Fibroblast of gingiva (primary cell): Measurements from ENCODE around the gene OPCML.

ENCODE experiments used
- DNase-seq: peaks from one replicate; pipeline ENCODE4 v3.0.0-alpha.2; 2011; ENCODE audit warnings: low read depth

Gene OPCML

GRCh38 chr11:133133606-133134005 lies 398.7 kb downstream of the OPCML start:
- DNase-seq, result no peak

DNA sequence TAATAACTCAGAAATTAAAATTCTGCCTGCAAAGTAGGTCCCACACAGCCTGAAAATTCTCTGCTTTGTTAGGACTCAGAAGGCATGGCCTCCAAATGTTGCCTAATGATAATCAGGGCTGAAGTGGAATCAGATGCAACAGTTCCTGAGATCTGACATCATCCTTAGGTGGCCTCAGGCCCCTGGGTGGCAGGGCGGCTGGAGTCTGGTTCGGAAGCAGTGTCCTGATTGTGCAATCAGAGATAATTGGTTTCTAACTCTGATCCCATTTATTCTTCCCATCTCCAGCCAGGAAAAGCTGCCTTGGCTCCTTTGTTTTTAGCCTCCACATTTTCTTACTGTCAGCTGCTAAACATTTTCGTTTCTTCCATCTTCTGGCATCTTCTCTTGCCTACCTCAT lies 399.3 kb downstream of the OPCML start:
- DNase-seq, result no peak

DNA sequence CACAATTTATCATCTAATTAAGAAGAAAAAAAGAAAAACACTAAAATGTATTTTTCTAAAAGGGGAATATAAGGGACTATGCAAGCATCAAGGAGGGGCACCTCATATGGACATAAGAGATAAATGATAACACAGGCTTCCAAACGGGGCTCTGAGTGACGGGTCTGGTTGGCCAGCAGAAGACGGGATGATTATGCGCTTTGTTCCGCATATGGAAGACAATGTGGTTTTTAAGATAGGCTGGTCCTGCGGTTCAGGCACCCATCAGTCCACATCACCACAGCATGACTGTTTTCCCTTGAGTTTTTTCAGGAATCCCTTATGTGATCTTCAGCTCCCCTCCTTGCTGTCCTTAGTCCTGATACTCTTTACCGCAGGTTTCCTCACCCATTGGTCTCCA lies 404.6 kb downstream of the OPCML start:
- DNase-seq, result no peak

- DNase-seq, result no peak
Observed at GRCh38 chr11:133123796-133124195, 408.5 kb downstream of the OPCML start.

DNA sequence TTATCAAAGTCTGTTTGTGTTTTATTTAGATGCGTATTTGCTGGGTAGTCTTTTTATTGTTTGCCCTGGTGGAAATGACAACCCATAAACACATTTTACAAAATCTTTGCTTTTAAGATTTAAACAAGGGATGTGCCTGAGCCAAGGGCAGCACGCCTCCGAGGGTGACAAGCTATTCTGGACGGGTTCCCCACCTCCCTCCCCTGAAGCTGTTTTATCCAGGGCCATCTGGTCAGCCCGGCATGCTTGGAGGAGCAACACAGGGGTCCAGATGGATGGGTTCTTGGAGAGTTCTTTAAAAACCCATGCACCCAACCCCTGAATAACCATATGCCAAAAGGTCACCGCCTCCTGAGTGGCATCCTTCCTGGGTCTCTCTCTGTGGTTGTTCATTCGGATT lies 408.9 kb downstream of the OPCML start:
- DNase-seq, result no peak

DNA sequence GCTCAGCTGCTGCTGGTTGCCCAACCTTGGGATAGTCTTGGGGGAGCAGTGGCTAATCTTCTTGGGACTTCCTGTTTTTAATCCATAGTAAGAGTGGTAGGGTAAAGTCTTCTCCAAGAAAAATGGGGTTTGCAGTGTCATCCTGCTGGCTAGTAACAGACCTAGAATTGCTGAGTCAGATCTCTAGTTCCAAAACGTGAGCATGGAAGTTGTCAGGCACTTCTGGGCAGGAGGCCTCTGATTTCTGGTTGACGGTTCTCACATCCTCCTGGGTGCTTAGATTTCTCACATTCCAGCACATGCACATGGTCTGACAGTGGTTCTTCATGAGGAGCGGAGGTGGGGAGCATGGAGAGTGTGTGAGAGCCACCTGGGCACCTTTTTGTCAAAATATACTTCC lies 410.0 kb downstream of the OPCML start:
- DNase-seq, result no peak

- DNase-seq, result no peak
Observed at GRCh38 chr11:133118563-133119268, 413.6 kb downstream of the OPCML start.

DNA sequence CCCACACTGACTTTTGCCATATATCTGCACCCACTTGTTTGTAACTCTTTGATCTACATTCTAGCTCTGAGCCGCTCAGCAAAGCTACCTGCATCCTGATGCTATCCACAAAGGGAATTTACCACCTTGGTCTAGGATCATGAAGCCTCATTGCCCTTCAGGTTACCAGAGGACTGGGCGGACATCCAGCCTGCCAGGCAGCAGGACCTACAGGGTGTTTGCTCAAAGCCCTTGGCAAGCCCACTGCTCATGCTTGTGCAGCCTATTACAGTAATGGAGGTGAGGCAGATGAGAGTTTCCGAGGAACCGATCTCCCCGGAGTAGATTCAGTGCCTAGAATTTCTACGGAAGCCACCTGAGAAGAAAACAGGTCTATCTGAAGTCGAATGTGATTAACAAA lies 417.2 kb downstream of the OPCML start:
- DNase-seq, result no peak

DNA sequence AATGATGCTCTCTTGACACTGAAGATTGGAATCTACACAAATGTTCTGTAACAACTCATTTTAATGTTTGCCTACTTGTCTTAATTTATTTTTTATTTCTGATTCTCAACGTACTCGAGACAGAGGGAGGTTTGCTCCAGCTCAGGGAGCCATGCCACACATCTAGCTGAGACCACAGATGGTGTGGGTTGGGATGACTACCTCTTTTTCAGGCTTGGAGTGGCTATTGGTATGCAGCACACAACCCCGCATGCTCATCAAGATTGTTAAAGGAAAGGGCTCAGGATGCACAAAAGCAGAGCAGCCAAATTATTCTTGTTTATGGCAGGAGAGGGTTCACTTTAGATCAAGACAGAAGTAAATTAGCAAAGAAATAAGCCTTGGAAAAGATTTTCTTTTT lies 424.5 kb downstream of the OPCML start:
- no peak for DNase-seq

- DNase-seq, result no peak
Observed at GRCh38 chr11:133107136-133107535, 425.2 kb downstream of the OPCML start.

DNA sequence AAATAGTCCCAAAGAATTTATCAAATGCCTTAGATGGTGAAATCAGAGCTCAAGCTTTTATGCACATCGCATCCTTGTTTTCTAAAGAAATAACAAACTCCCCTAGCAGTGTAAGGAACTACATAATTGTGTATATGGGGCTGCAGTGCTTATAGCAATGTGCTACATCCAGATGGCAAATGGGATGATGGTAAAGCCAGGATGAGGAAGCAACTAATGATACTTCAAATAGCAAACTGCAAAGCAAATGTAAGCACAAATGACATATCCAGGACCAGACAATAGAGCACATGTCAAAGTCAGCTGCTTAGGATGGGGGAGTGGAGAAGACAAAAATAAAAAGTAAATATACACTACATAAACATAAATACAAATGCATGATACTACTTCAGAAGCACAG lies 425.9 kb downstream of the OPCML start:
- DNase-seq, result no peak

- DNase-seq, result no peak
Observed at GRCh38 chr11:133104009-133104744, 428.1 kb downstream of the OPCML start.

DNA sequence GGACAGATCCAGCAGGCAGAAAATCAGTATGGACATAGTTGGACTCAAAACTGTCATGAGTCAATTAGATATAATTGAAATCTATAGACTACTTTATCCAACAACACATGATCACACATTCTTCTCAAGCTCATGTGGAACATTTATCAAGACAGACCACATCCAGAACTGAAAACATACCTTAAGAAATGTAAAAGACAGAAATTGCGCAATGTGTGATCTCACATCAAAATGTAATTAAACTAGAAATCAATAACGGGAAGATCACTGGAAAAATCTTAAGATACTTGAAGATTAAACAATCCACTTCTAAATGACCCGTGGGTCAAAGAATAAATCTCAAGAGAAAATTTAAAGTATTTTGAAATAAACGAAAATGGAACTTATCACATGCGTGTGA lies 435.3 kb downstream of the OPCML start:
- no peak for DNase-seq

DNA sequence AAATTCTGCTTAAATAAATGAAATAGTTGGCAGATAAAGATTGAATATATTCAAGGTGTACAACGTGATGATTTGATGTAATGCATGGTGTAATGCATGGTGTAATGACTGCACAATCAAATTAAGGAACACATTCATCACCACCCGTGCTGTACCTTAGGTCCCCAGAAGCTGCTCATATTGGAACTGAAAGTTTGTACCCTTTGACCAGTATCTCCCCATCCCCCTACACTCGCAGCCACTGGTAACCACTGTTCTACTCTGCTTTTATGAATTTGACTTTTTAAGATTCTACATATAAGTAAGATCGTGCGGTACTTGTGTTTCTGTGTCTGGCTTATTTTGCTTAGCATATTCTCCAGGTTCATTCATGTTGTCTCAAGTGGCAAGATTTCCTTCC lies 445.8 kb downstream of the OPCML start:
- DNase-seq, result no peak

GRCh38 chr11:133082841-133083488 lies 449.3 kb downstream of the OPCML start:
- DNase-seq, result no peak

- no peak for DNase-seq
Observed at GRCh38 chr11:133082453-133082781, 449.9 kb downstream of the OPCML start.

GRCh38 chr11:133081730-133082452 lies 450.4 kb downstream of the OPCML start:
- no peak for DNase-seq

- DNase-seq, result no peak
Observed at GRCh38 chr11:133081020-133081419, 451.3 kb downstream of the OPCML start.

DNA sequence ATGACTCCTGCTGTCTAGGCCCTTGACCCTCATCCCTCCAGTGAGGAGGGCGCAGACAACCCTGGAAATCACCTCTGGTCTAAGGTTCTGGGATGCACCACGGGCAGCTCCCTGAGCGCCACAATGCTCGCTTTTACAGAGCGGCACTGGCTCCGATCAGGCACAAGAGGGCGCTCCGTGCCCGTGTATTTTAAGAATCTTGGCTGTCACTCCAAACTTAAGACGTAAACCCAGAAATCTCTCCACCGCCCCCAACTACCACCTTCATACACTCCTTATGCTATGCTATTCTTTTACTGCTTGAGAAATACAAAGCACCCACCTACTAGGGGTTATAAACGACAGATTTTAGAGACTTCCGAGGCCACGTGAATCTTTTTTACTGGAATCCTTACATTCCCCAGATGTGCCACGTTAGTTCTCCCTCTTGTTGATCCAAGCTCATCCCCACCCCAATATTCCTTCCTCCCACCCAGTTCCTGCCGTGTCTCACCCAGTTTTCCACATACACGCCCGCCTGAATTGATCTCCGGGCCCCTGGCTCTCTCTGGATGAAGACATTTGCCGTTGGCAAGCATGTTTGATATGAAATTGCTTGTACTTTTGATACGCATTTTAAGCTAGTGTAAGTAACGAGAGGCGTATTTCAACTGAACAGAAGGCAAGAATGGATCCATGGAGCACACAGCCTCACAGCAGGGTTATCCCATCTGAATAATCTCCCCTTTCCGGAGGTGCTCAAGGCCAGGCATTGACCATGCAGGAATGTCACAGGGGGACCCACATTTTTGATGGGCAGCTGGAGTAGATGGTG lies 453.5 kb downstream of the OPCML start:
- DNase-seq, result no peak

GRCh38 chr11:133078012-133078411 lies 454.3 kb downstream of the OPCML start:
- DNase-seq, result no peak

DNA sequence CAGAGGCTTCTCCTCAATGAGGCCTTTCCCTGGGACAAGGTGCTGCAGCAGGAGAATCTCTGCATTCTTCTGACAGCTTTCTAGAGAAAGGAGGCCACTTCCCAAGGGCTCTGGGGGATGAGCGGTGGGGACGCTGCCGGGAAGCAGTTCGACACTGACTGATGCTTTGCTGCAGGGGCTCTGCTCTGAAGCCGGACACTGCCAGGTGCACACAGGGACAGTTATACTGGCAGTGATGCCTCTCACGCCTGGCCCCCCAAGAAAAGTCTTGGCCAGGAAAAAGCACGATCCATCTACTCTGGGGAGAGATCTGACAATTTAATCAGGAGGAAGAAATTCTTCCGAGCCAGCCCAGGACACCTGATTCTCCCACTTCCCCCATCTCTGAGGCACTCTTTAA lies 456.9 kb downstream of the OPCML start:
- no peak for DNase-seq
